HG03442 (cell line): ENCODE measurements around the gene LRGUK.

Experiments
- ATAC-seq: cut with Tn5 transposase; IDR thresholded peaks from one replicate; pipeline ENCODE4 v1.9.1; 2021; ENCODE audit warnings: mild to moderate bottlenecking, moderate library complexity; ENCODE audit not compliant: unreplicated experiment

The LRGUK gene

DNA sequence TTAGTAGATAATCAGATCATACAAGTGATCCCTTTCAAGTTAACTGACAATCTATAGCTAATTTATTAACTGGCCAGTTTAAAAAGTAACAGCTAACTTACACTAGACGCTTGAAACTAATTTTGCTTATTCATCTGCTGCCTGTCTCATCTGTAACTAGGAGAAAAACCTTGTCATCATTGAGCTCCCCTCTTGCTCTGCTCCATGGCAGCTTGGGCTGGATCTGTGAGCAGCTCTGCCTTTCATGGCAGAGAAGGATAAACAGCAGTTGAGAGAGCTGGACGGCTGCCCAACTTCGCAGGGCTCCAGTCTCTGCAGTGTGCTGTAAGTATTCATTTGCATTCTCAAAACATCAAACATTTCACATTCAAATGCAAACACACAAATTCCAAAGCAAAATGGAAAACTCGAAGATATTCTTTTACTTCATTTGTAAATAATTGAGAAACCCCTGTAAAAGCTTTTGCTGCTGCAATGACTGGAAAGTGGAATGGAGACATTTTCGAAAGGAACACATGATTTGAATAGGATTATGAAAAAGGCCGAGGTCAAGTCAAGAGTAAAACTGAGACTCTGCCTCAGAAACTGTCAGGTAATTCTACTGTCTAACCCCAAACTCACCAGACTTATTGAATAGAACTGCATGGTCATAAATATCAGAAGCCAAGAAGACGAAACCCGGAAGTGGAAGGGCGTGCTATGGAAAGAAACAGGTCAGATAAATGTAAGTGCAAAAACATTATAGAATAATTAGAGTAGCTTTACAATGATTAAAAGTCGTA lies 172.0 kb downstream of the LRGUK start:
- no peak for ATAC-seq

DNA sequence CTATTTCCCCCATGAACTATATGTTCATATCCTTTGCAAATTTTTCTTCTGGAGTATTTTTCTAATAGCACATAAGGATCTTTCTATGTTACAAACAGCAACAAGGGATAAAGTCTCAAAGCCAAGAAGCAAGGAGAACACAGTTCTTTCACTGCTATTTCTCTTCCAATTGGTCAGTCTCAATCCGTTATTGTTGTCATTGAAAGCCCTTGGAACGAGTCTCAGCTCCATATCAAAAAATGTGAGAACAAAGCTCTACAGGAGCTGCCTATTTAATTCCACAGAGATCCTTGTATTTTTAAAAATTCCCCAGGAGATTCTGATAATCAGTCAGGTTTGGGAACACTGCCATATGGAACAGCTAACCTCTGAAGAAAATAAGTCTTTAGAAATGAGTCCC lies 173.8 kb downstream of the LRGUK start:
- ATAC-seq, result no peak

DNA sequence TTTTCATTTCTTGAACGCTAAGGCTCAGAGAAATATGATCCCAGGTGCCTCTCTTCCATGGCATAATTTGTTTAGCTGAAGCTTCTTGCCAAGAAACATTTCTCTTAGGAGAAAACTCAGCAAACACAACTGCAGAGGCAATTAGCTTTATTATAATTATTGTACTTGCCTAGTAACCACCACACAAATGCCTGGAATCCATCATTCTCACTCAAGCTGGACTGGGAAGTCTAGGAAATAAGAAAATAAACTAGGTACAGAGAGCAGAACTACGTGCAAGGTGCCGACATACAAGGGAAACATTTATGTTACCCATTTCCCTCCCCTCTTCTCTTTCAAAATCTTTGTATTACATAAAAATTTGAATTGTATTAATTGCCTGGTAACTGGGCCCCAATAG lies 174.5 kb downstream of the LRGUK start:
- ATAC-seq, result no peak

DNA sequence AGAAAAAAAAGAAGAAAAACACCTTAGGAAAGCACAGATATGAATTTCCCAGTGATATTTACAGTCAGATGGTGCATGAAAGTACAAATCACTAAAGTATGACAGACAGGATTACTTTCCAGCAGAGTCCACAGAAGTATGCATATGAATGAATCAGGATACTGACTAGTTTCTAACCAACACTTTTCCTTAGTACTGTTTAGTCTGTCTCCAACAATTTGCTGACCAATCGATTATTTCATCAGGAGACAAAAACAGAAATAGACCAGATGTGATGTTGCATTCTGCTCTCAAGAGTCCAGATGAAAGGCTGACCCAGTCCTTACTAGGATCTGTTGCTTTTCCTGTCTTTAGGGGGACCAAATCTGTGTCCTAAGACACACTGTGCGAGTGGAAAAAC lies 175.0 kb downstream of the LRGUK start:
- ATAC-seq, result no peak

DNA sequence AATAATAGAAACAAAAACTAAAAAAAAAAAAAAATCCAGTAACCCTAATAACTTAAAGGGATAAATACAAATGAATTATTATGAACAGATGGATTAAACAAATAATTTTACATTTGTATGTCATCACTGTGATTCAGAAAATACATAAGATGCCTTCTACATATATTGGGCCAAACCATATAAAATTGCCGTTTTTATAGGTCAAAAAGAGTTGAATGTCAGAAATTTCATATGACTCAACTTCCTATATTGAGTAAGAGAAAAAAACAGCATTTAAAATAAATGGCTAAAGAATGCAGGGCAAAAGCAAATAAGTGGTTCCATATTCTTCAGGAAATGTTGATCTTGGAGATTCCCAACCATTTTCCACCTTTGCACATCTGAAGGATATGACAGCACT lies 180.2 kb downstream of the LRGUK start:
- ATAC-seq, result no peak

DNA sequence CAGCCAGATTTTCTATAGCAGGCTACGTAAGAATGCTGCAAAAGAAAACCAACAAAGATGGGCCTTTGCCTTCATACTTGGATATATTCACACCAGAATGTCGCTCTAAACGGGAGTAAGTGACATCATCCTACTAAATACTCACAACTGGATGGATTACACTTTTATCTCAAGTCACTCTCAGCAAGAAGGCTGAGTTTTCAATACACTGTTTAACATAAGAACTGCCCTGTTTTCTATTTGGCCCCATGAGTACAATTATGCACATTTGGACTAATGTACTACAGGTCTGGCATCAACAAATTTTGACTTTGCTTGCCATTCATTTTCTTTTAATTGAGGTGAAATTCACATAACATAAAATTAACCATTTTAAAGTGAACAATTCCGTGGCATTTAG lies 181.4 kb downstream of the LRGUK start:
- ATAC-seq, result no peak

DNA sequence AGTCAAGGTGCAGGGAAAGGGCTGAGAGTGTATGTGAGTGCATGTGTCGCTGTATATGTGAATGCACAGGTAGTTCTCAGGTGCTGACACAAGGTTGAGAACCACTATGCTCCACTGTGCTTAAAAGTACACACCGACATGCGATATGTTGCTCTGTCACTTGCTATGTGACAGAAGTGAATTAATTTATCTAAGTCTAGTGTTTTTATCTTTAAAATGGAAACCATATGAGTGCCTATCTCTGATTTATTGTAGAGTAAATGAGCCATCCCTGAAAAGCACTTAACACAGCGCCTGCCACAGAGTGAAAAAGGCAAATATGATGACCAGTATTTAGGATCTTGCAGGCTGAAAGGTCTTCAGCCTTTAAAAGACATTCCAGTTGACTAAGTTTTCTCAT lies 184.7 kb downstream of the LRGUK start:
- ATAC-seq, result no peak

DNA sequence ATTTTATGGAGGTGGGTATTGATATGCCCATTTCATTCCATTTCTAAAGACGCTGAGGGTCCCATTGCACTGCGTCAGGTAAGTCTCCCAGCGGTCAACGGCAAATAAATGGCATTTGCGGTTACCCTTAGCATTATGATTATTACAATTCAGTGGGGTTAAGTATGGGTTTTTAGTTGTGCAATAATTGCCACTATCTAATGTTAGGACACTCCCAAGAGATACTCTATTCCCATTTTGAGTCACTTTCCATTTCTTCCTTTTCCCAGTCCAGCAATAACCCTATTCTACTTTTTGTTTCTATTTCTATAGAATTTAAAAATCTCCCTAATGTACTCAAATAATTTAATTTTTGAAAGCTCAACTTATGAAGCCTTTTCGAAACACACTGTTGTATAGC lies 185.6 kb downstream of the LRGUK start:
- no peak for ATAC-seq

DNA sequence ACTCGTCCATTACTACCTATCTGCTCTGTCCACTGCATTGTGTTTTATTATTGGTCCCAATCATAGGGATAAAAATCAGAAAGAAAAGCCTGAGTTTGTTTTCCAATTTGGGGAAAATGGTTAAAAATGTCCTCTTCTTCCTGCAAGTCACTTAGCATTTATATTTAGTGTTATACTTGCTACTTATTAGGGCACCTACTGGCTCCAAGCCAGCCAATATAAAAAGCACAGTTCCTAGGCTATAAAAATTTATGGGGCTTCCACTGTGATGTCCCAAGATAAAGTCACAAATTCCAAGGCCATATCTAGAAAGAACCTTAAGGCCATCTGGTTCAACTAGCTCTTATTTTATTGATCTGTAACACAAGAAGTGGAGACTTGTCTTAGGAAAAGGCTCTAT lies 186.4 kb downstream of the LRGUK start:
- ATAC-seq, result no peak
